HL-60 (cell line): ENCODE measurements around the gene BIN1.

Source experiments
- DNase-seq, 2 experiments: peaks; one replicate each; pipeline ENCODE4 v3.0.0-alpha.2; 2010 to 2020; ENCODE audit warnings: low read depth in 1 of 2, low spot score in 1 of 2
- H3K27ac ChIP-seq: fragments of 250-450 bp; sonication (Bioruptor Pico); replicated peaks from 2 replicates; pipeline ENCODE4 v1.5.1; 2020; ENCODE audit warnings: mild to moderate bottlenecking, moderate library complexity
- H3K27me3 ChIP-seq: fragments of 250-450 bp; sonication (Bioruptor Pico); 2 replicates; pipeline ENCODE4 v1.5.1; 2021; ENCODE audit warnings: mild to moderate bottlenecking, moderate library complexity; ENCODE audit not compliant: insufficient read depth, poor library complexity, severe bottlenecking
- H3K4me3 ChIP-seq: replicated peaks from 2 replicates; pipeline ENCODE4 v1.5.1; 2011; ENCODE audit warnings: mild to moderate bottlenecking, control low read depth, low read length; ENCODE audit not compliant: insufficient read depth
- GABPA ChIP-seq: IDR thresholded peaks from 2 replicates; pipeline ENCODE4 v1.6.1; 2012; ENCODE audit warnings: low read depth
- POLR2AphosphoS5 ChIP-seq: IDR thresholded peaks from 2 replicates; pipeline ENCODE4 v1.6.1; 2012; ENCODE audit warnings: low read depth
- REST ChIP-seq: IDR thresholded peaks from 2 replicates; pipeline ENCODE4 v1.6.1; 2012; ENCODE audit warnings: low read depth; ENCODE audit not compliant: insufficient replicate concordance
- SPI1 ChIP-seq: IDR thresholded peaks from 2 replicates; pipeline ENCODE4 v1.6.1; 2012; ENCODE audit warnings: low read depth, mild to moderate bottlenecking, borderline replicate concordance
- TF ChIP-seq, protein P1 (sequence below): IDR thresholded peaks from one replicate; pipeline ENCODE4 v1.5.1; 2011; ENCODE audit warnings: low read length, control low read depth, inconsistent platforms; ENCODE audit not compliant: insufficient read depth

Gene BIN1

DNA sequence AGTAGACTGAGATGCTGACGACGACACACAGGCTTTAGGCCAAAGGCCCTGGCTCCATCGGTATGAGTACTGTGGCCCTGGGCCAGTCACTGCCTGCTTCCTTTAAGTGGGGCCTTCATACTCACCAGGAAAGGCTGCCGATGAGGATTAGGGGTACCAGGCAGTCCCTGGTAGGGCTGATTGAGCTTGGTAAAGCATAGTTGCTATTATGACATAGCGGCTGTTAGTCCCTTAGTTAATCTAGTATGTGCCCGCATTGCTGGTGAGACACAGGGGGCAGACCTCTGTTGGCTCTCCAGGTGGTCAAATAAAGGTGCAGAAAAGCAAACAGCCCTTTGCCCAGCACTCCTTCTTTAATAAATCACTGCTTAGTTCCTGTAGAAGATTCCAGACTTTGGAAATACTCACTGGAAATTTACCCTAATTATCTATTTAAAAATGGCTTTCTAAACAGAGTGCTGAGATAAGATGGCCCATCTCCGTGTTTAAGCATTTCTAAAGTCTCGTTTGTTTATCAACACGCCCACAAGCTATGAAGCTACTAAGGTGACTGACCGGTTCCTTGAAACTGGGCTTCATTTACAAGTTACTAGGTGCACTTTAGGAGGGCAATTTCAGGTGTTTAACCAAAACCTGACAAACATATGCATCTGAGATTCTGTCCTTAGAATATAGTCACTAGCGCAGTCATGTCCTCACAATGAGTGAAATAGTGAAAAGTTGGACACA is 8.7 kb upstream of the BIN1 start:
- no peak for TF ChIP-seq GABPA
- TF ChIP-seq, protein P1, sequence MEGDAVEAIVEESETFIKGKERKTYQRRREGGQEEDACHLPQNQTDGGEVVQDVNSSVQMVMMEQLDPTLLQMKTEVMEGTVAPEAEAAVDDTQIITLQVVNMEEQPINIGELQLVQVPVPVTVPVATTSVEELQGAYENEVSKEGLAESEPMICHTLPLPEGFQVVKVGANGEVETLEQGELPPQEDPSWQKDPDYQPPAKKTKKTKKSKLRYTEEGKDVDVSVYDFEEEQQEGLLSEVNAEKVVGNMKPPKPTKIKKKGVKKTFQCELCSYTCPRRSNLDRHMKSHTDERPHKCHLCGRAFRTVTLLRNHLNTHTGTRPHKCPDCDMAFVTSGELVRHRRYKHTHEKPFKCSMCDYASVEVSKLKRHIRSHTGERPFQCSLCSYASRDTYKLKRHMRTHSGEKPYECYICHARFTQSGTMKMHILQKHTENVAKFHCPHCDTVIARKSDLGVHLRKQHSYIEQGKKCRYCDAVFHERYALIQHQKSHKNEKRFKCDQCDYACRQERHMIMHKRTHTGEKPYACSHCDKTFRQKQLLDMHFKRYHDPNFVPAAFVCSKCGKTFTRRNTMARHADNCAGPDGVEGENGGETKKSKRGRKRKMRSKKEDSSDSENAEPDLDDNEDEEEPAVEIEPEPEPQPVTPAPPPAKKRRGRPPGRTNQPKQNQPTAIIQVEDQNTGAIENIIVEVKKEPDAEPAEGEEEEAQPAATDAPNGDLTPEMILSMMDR, result no peak
- TF ChIP-seq POLR2AphosphoS5, result no peak
- no peak for TF ChIP-seq REST
- no peak for TF ChIP-seq SPI1
- Histone ChIP-seq H3K27me3 (no peaks in the 10 kb centered on the region), H3K27ac (no peak overlapping the region), H3K4me3 (no peak overlapping the region)
- DNase-seq, result no peak

DNA sequence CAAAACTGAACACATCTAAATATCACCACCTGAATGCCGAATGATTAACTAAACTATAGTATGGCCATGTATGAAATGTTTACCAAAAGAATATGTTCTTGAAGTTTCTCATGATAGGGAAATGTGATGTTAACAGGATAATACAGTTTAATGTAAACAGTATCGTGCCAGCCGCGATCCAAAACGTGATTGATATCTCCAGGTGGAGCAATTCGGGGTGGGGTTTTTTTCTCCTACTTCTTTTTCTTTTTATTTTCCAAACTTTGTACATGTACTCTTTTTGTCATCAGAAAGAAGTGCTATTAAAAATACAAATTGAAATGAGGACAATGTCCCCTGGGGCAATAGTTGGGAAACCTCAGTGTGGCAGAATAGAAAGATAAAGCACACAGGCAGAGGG is 4.0 kb upstream of the BIN1 start:
- no peak for TF ChIP-seq REST
- TF ChIP-seq, protein P1, result no peak
- TF ChIP-seq GABPA, result no peak
- no peak for TF ChIP-seq SPI1
- no peak for TF ChIP-seq POLR2AphosphoS5
- no peak overlapping the region for H3K27ac ChIP-seq
- no peak for DNase-seq
- no peak overlapping the region for H3K4me3 ChIP-seq
- peaks cover 9% of the 10 kb centered on the region for H3K27me3 ChIP-seq

GRCh38 chr2:127108090-127108523 is 1.2 kb upstream of the BIN1 start:
- peaks cover 16% of the 10 kb centered on the region for H3K27me3 ChIP-seq
- no peak overlapping the region for H3K4me3 ChIP-seq
- H3K27ac ChIP-seq, result no peak overlapping the region
- TF ChIP-seq SPI1, result no peak
- TF ChIP-seq, protein P1, result no peak
- no peak for TF ChIP-seq POLR2AphosphoS5
- TF ChIP-seq GABPA, result no peak
- no peak for TF ChIP-seq REST
- DNase-seq, result no peak
